Muscle of leg (tissue), 11 donors: ENCODE results near the gene RAD9A. TPM values are rescaled to one million over a fixed set of nuclear protein-coding genes. Genes with fewer than 3 reads are reported as not detected.
A peak's percentile ranks its signal among the peaks of the same experiment; 100 is the strongest.

Source experiments
- DNase-seq: peaks from one replicate; pipeline ENCODE4 v3.0.0; 2013
- H3K27ac ChIP-seq: one replicate; pipeline ENCODE4 v1.5.1; 2013; ENCODE audit warnings: mild to moderate bottlenecking, low read length, control low read depth
- H3K27me3 ChIP-seq: one replicate; pipeline ENCODE4 v1.6.1; 2013; ENCODE audit warnings: low read length; ENCODE audit not compliant: control insufficient read depth, insufficient read depth
- H3K36me3 ChIP-seq: one replicate; pipeline ENCODE4 v1.6.1; 2013; ENCODE audit warnings: low read length; ENCODE audit not compliant: control insufficient read depth, insufficient read depth
- H3K4me1 ChIP-seq: one replicate; pipeline ENCODE4 v1.6.1; 2013; ENCODE audit warnings: low read length; ENCODE audit not compliant: control insufficient read depth, insufficient read depth
- H3K4me3 ChIP-seq: one replicate; pipeline ENCODE4 v1.5.1; 2013; ENCODE audit warnings: low read length, control low read depth
- H3K9me3 ChIP-seq: replicated peaks from 2 replicates; pipeline ENCODE4 v1.6.1; 2013; ENCODE audit warnings: low read depth, low read length; ENCODE audit not compliant: control insufficient read depth
- WGBS: methylation state at CpG from one replicate; pipeline ENCODE4 v1.1.5; 2013; ENCODE audit warnings: missing lambda C conversion rate; ENCODE audit not compliant: insufficient coverage; 5-methylcytosine and 5-hydroxymethylcytosine counted together
- polyA plus RNA-seq, 8 donors: library from polyadenylated mRNA; unstranded; fragments of 120-200 nt; gene quantifications; one replicate each; pipeline versions ENCODE4 v1.2.1 to v1.2.3, GENCODE V29; 2013; ENCODE audit warnings: inconsistent platforms in 1 of 8, low replicate concordance in 1 of 8; ENCODE audit not compliant: insufficient read length in 8 of 8, insufficient read depth in 1 of 8
- total RNA-seq: library from RNA; stranded (reverse); fragments of 120-200 nt; gene quantifications from one replicate; pipeline ENCODE4 v1.2.4, GENCODE V29; 2013

The RAD9A gene
- total and polyA plus RNA-seq, 9 donors: 6.9 to 14.2 (median 11.0) TPM

DNA sequence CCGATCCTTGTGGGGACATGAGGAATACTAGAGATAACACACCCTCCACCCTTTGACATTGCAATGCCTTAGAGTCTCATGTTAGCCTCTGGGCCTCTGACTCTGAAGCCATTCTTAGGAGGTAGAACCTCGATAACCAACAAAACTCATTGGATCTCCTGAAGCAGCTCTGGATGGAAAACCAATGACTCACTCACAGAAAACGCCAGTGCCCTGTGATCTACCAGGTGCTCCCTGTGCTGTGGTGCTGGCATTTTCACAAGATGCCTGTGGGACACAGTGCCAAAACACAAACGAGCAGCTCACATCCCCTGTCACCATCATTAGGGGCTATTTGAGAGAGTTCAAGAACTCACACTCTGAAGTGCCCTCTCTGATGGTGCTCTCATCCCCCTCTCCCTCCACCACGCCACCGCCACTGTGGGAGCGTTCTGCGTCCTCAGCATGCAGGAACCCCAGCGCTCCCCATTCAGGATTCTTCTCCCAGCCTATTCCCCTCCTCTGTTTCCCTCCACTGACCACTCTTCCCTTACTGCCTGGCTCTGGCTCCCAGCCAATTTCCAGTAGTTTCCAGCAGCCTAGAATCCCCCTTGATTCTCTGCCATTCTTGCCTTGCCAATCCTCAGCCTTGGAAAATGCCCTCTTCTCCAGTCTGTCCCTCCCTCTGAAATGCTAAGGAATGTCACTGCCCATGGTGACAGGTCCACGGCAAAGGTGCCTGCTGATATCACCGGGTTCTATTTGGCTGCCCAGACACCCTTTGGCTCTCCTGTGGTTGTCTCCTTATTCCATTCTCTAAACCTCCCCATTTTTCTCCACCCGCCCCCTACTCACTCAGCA, 33.7 kb upstream of the RAD9A start:
- Histone ChIP-seq H3K9me3 (no peaks in the 10 kb centered on the region), H3K27ac (no peak overlapping the region), H3K36me3 (no peaks in the 10 kb centered on the region), H3K27me3 (no peaks in the 10 kb centered on the region), H3K4me1 (peaks cover 49% of the 10 kb centered on the region), H3K4me3 (no peak overlapping the region)
- 71% methylated on average over 9 of the region's 12 CpGs for WGBS
- DNase-seq: no peak

- DNase-seq: no peak
- H3K36me3 ChIP-seq: peaks cover 6% of the 10 kb centered on the region
- H3K9me3 ChIP-seq: no peaks in the 10 kb centered on the region
- peaks cover 39% of the 10 kb centered on the region for H3K4me1 ChIP-seq
- 96% methylated on average over 3 of the region's 3 CpGs for WGBS
- peaks cover 2% of the 10 kb centered on the region for H3K27me3 ChIP-seq
- H3K4me3 ChIP-seq: no peak overlapping the region
- H3K27ac ChIP-seq: no peak overlapping the region
Measured at GRCh38 chr11:67364169-67364568, 27.6 kb upstream of the RAD9A start.

- 79% methylated on average over 19 of the region's 24 CpGs for WGBS
- Histone ChIP-seq H3K36me3 (peaks cover 6% of the 10 kb centered on the region), H3K27ac (no peak overlapping the region), H3K4me3 (no peak overlapping the region), H3K4me1 (peaks cover 43% of the 10 kb centered on the region), H3K9me3 (no peaks in the 10 kb centered on the region), H3K27me3 (peaks cover 6% of the 10 kb centered on the region)
- DNase-seq: no peak
Measured at GRCh38 chr11:67364783-67365722, 26.7 kb upstream of the RAD9A start.

DNA sequence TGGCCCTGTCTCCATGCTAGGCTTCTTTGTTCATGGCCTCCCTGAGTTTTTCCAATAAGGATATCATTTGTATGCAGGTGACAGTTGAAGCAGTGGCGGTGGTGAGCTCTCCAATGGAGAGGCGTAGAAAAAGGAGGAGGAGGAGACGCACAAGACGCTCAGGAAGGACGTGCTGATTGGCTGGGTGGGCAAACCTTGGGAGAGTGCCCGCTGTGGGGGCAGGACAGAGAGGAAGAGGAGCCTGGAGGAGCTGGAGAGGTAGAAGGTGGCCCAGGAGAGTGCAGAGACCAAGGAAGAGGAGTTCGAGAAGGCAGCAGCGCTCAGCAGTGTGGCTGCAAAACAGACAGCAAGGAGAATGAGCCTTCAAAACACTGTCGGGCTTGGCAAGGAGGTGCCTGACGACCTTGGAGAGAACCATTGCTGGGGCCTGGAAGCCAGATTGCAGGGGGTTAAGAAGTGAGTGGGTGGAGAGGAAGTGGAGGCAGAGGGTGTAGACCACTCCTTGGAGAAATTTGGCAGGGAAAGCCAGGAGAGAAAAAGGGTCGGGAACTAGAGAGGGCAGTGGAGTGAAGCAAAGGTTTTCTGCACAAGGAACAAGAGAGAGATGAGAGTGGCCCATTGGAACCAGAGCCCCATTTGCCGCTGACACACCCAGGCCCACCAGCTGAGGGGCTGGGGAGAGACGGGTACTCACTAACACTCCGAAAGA, 25.9 kb upstream of the RAD9A start:
- H3K27me3 ChIP-seq: peaks cover 7% of the 10 kb centered on the region
- peaks cover 50% of the 10 kb centered on the region for H3K4me1 ChIP-seq
- 37% methylated on average over 14 of the region's 14 CpGs for WGBS
- peak; percentile 51 for DNase-seq
- H3K4me3 ChIP-seq: no peak overlapping the region
- peaks cover 6% of the 10 kb centered on the region for H3K36me3 ChIP-seq
- H3K9me3 ChIP-seq: no peaks in the 10 kb centered on the region
- H3K27ac ChIP-seq: peak overlapping the region; percentile 67

DNA sequence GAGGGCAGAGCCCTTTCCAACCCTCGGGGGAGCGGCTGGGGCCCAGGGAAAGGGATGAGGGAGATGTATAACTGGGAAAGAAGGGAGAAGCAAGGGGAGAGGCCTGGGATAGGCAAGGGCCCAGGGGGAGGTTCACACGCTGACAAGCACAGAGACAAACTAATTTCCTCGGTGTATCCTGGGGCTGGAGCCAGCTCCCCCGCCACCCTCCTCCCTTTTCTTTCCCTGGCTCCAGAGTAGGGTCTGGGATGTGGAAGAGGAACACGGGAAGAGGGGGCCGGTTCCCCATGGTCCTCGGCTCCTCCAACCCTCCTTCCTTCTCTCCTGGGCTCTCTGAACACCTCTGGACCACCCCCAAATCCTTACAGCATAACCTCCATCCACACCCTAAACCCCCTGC, 25.2 kb upstream of the RAD9A start:
- WGBS: 35% methylated on average over 2 of the region's 8 CpGs

GRCh38 chr11:67366961-67367760, 24.6 kb upstream of the RAD9A start:
- peaks cover 63% of the 10 kb centered on the region for H3K4me1 ChIP-seq
- H3K4me3 ChIP-seq: no peak overlapping the region
- H3K27me3 ChIP-seq: peaks cover 11% of the 10 kb centered on the region
- peak overlapping the region; percentile 67 for H3K27ac ChIP-seq
- peak; percentile 69 for DNase-seq
- H3K9me3 ChIP-seq: no peaks in the 10 kb centered on the region
- peaks cover 6% of the 10 kb centered on the region for H3K36me3 ChIP-seq
- WGBS: 39% methylated on average over 17 of the region's 25 CpGs

More for the DNA sequence above, 25.2 kb upstream of the RAD9A start:
- no peak overlapping the region for H3K4me3 ChIP-seq
- peak; percentile 87 for DNase-seq
- no peaks in the 10 kb centered on the region for H3K9me3 ChIP-seq
- H3K4me1 ChIP-seq: peaks cover 57% of the 10 kb centered on the region
- H3K27ac ChIP-seq: peak overlapping the region; percentile 67
- peaks cover 7% of the 10 kb centered on the region for H3K27me3 ChIP-seq
- H3K36me3 ChIP-seq: peaks cover 6% of the 10 kb centered on the region

GRCh38 chr11:67367761-67368227, 24.0 kb upstream of the RAD9A start:
- H3K9me3 ChIP-seq: no peaks in the 10 kb centered on the region
- H3K4me3 ChIP-seq: no peak overlapping the region
- peaks cover 12% of the 10 kb centered on the region for H3K27me3 ChIP-seq
- DNase-seq: no peak
- WGBS: 43% methylated on average over 7 of the region's 7 CpGs
- peak overlapping the region; percentile 67 for H3K27ac ChIP-seq
- H3K4me1 ChIP-seq: peaks cover 65% of the 10 kb centered on the region
- peaks cover 6% of the 10 kb centered on the region for H3K36me3 ChIP-seq

DNA sequence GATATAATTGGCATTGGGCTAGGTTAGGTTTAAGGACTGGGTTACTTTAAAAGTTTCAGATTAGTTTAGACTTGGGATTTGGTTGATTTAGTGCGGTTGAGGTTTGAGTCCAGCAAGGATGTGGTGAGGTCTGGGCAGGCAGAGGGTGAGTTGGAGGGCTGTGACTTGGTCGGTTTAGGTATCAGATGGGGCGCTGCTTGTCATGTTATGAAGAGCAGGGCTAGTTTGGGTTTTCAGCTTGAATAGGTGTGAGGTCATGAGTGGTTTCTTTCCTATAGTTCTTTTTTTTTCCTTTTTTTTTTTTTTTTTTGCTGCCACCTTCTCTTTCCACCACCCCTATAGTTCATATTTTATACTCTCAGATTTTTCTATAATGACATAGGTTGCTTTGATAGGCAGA, 23.2 kb upstream of the RAD9A start:
- no peak overlapping the region for H3K27ac ChIP-seq
- H3K4me3 ChIP-seq: no peak overlapping the region
- WGBS: 78% methylated on average over 1 of the region's 3 CpGs
- H3K36me3 ChIP-seq: peaks cover 6% of the 10 kb centered on the region
- peaks cover 68% of the 10 kb centered on the region for H3K4me1 ChIP-seq
- no peak for DNase-seq
- no peaks in the 10 kb centered on the region for H3K9me3 ChIP-seq
- H3K27me3 ChIP-seq: peaks cover 12% of the 10 kb centered on the region

DNA sequence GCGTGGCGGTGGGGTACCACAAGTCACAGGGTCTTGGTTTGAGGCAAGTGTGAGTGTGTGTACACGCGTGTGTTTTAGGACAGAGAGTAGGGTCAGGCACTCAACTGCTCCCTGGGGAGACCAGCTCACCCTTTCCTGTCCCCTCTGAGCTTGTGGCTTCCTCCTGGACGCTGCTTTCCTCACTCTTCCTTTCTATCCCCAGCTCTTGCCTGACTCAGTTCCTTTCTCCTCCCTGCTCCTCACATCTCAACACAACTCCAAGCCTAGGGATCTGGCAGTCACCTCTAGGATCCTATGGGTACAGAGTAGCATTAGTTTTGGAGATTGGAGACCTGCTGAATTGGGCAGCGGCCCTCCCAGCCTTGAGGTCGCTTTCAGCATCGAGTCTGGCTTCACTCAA, 22.5 kb upstream of the RAD9A start:
- Histone ChIP-seq H3K9me3 (no peaks in the 10 kb centered on the region), H3K4me1 (peaks cover 74% of the 10 kb centered on the region), H3K4me3 (no peak overlapping the region), H3K27ac (peak overlapping the region; percentile 53), H3K27me3 (peaks cover 18% of the 10 kb centered on the region), H3K36me3 (peaks cover 6% of the 10 kb centered on the region)
- DNase-seq: no peak
- WGBS: 75% methylated on average over 7 of the region's 8 CpGs
